HepG2 (cell line): Measurements from ENCODE around the gene FAM114A1. TPM values are rescaled to one million over a fixed set of nuclear protein-coding genes. Genes with fewer than 3 reads are reported as not detected.

ENCODE experiments used
- NFE2 ChIP-seq: sonication (generic); formaldehyde crosslinking; IDR thresholded peaks from 2 replicates; pipeline ENCODE4 v1.4.0; 2020; ENCODE audit warnings: missing genetic modification reagents
- PRMT3 ChIP-seq: sonication (generic); formaldehyde crosslinking; IDR thresholded peaks from 2 replicates; pipeline ENCODE4 v1.8.1; 2022; ENCODE audit warnings: low read depth, mild to moderate bottlenecking, moderate library complexity, missing genetic modification reagents, borderline replicate concordance
- REXO4 ChIP-seq: sonication (generic); formaldehyde crosslinking; IDR thresholded peaks from 2 replicates; pipeline ENCODE4 v1.8.0; 2022; ENCODE audit warnings: missing genetic modification reagents, mild to moderate bottlenecking, borderline replicate concordance
- SKI ChIP-seq: fragments of 450-650 bp; IDR thresholded peaks from one replicate; pipeline ENCODE4 v1.6.1; 2018; ENCODE audit warnings: mild to moderate bottlenecking; ENCODE audit not compliant: partially characterized antibody
- STAG1 ChIP-seq: sonication (generic); formaldehyde crosslinking; IDR thresholded peaks from 2 replicates; pipeline ENCODE4 v1.4.0; 2020; ENCODE audit warnings: missing genetic modification reagents
- ZBTB7B ChIP-seq: sonication (generic); formaldehyde crosslinking; IDR thresholded peaks from 2 replicates; pipeline ENCODE4 v1.4.0; 2020; ENCODE audit warnings: missing genetic modification reagents
- ZFP1 ChIP-seq: IDR thresholded peaks from 2 replicates; pipeline ENCODE4 v1.6.1; 2016
- ZMYM3 ChIP-seq: sonication (generic); formaldehyde crosslinking; IDR thresholded peaks from 2 replicates; pipeline ENCODE4 v1.5.1; 2020; ENCODE audit warnings: mild to moderate bottlenecking, missing genetic modification reagents
- ZNF547 ChIP-seq: sonication (generic); formaldehyde crosslinking; IDR thresholded peaks from 2 replicates; pipeline ENCODE4 v1.5.1; 2020; ENCODE audit warnings: mild to moderate bottlenecking, missing genetic modification reagents
- ZNF691 ChIP-seq: sonication (generic); formaldehyde crosslinking; IDR thresholded peaks from 2 replicates; pipeline ENCODE4 v1.4.0; 2020; ENCODE audit warnings: missing genetic modification reagents, low read depth, mild to moderate bottlenecking, borderline replicate concordance
- ZNF83 ChIP-seq: sonication (generic); formaldehyde crosslinking; IDR thresholded peaks from 2 replicates; pipeline ENCODE4 v1.4.0; 2020; ENCODE audit warnings: missing genetic modification reagents, mild to moderate bottlenecking, borderline replicate concordance
- ZSCAN5A ChIP-seq: sonication (generic); formaldehyde crosslinking; IDR thresholded peaks from 2 replicates; pipeline ENCODE4 v1.8.0; 2022; ENCODE audit warnings: mild to moderate bottlenecking, missing genetic modification reagents, borderline replicate concordance
- polyA plus RNA-seq, 8 experiments: library from polyadenylated mRNA; depleted of rRNA in 3 of 8; stranded (reverse) in 7 of 8; unstranded in 1 of 8; fragments of >200 nt; fragmentation: Illumina TruSeq in 4 of 8; extraction: Trizol in 4 of 8; gene quantifications; 2 replicates each; pipeline versions ENCODE4 v1.2.1 to v1.2.3, GENCODE V29; 2011 to 2016; ENCODE audit warnings: low read depth in 4 of 8, missing spikeins in 1 of 8, mixed read lengths in 1 of 8; ENCODE audit not compliant: insufficient read depth in 1 of 8
- total RNA-seq, 5 experiments: library from RNA; depleted of rRNA; stranded (reverse); fragments of >200 nt; fragmentation: Illumina TruSeq; extraction: Trizol; gene quantifications; 2 replicates each; pipeline ENCODE4 v1.2.3, GENCODE V29; 2016; ENCODE audit warnings: low read depth in 1 of 5

The FAM114A1 gene
- total and polyA plus RNA-seq, 2 of the 13 experiments (the other 11 are each of a cell fraction or from before 2014, with no cell fraction given): 61.0 to 76.9 TPM

GRCh38 chr4:38832624-38833528, 34.7 kb upstream of the FAM114A1 start (continued):
- TF ChIP-seq REXO4 (CRISPR knock-in tag): no peak
- TF ChIP-seq ZSCAN5A (CRISPR knock-in tag): no peak
- TF ChIP-seq PRMT3 (CRISPR knock-in tag): no peak
- no peak for TF ChIP-seq NFE2 (CRISPR knock-in tag)
- TF ChIP-seq ZNF691 (CRISPR knock-in tag): no peak
- peak; percentile 34 for TF ChIP-seq STAG1 (CRISPR knock-in tag)
- TF ChIP-seq ZMYM3 (CRISPR knock-in tag): no peak
- no peak for TF ChIP-seq ZFP1
- no peak for TF ChIP-seq ZNF83 (CRISPR knock-in tag)
- no peak for TF ChIP-seq ZBTB7B (CRISPR knock-in tag)
- no peak for TF ChIP-seq SKI
- no peak for TF ChIP-seq ZNF547
